ENCODE results near the gene XBP1.
"Not testable (repeated sequence)": the region's sequence is repeated elsewhere in the genome, so short reads cannot be mapped to it uniquely, and the experiment has no call there.

Gene XBP1

GRCh38 chr22:28791841-28792490 is 8.4 kb downstream of the XBP1 start:
- DNase-seq = no peak

- no peak for DNase-seq
These were observed 9.2 kb downstream of the XBP1 start for GRCh38 chr22:28791124-28791523.

- no peak for DNase-seq
These were observed 11.8 kb downstream of the XBP1 start for GRCh38 chr22:28788601-28789000.

- peak; percentile 68 for DNase-seq
These were observed 16.3 kb downstream of the XBP1 start for GRCh38 chr22:28783786-28784671.

- DNase-seq = no peak
These were observed 20.1 kb downstream of the XBP1 start for GRCh38 chr22:28780296-28780695.

GRCh38 chr22:28779833-28780232 is 20.5 kb downstream of the XBP1 start:
- DNase-seq = no peak

- no peak for DNase-seq
These were observed 26.0 kb downstream of the XBP1 start for GRCh38 chr22:28774378-28774777.

- no peak for DNase-seq
These were observed 26.9 kb downstream of the XBP1 start for GRCh38 chr22:28773461-28773867.

- peak; percentile 75 for DNase-seq
These were observed 27.5 kb downstream of the XBP1 start, which contains the start of gene CCDC117 for GRCh38 chr22:28772633-28773460. Gene CCDC117, plus strand, starts transcription at chr22:28772695. Its CDS starts 155 bp downstream, at chr22:28772850.

GRCh38 chr22:28771195-28771791 is 29.1 kb downstream of the XBP1 start:
- peak; percentile 62 for DNase-seq

GRCh38 chr22:28769394-28770085 is 30.8 kb downstream of the XBP1 start:
- DNase-seq = no peak

- DNase-seq = no peak
These were observed 31.5 kb downstream of the XBP1 start for GRCh38 chr22:28768701-28769393.

- no peak for DNase-seq
These were observed 33.7 kb downstream of the XBP1 start for GRCh38 chr22:28766628-28767027.

GRCh38 chr22:28762000-28762399 is 38.4 kb downstream of the XBP1 start:
- not testable (repeated sequence) for DNase-seq

GRCh38 chr22:28761449-28761755 is 39.0 kb downstream of the XBP1 start:
- no peak for DNase-seq

GRCh38 chr22:28759861-28760560 is 40.4 kb downstream of the XBP1 start:
- no peak for DNase-seq

GRCh38 chr22:28754512-28754911 is 45.9 kb downstream of the XBP1 start:
- not testable (repeated sequence) for DNase-seq

- no peak for DNase-seq
These were observed 49.9 kb downstream of the XBP1 start for GRCh38 chr22:28750471-28750881.

Measured in DMS79 (cell line).